Stimulated activated CD4-positive, alpha-beta T cell treated with anti-CD3 and anti-CD28 coated beads, Interleukin-15, amount 100 ng/mL, for 48 hours (primary cell): ENCODE measurements around the gene BCL2L12.

ENCODE experiments used
- DNase-seq, 2 donors: peaks; one replicate each; pipeline ENCODE4 v3.0.0-alpha.2; 2020; ENCODE audit warnings: low read depth in 2 of 2

The BCL2L12 gene

GRCh38 chr19:49684983-49685553 is 19.3 kb downstream of the BCL2L12 start:
- DNase-seq: no peak

- no peak for DNase-seq
Observed at GRCh38 chr19:49685845-49686332, 20.2 kb downstream of the BCL2L12 start.

GRCh38 chr19:49686503-49687088 is 20.9 kb downstream of the BCL2L12 start:
- no peak for DNase-seq

- no peak for DNase-seq
Observed at GRCh38 chr19:49687150-49687549, 21.4 kb downstream of the BCL2L12 start.

- no peak for DNase-seq
Observed at GRCh38 chr19:49687566-49688316, 22.0 kb downstream of the BCL2L12 start.

- DNase-seq: no peak
Observed at GRCh38 chr19:49688531-49689132, 22.9 kb downstream of the BCL2L12 start.

GRCh38 chr19:49689133-49690078 is 23.7 kb downstream of the BCL2L12 start, which contains the start of gene ADM5:
Gene ADM5 (plus strand): TSS chr19:49689594. CDS start chr19:49689838, 244 bp downstream.
- peak in 1 of 2 donors; percentile 26 for DNase-seq

GRCh38 chr19:49690079-49690655 is 24.4 kb downstream of the BCL2L12 start:
- no peak for DNase-seq

- peak; percentile 55 for DNase-seq
Observed at GRCh38 chr19:49690656-49691242, 25.0 kb downstream of the BCL2L12 start, which contains the start of gene CPT1C. Gene CPT1C (plus strand): TSS chr19:49691116. CDS start chr19:49692253, 1,137 bp downstream.

- no peak for DNase-seq
Observed at GRCh38 chr19:49691243-49692146, 25.8 kb downstream of the BCL2L12 start.

- no peak for DNase-seq
Observed at GRCh38 chr19:49692147-49692506, 26.4 kb downstream of the BCL2L12 start.

GRCh38 chr19:49696115-49696514 is 30.4 kb downstream of the BCL2L12 start:
- DNase-seq: no peak

- DNase-seq: no peak
Observed at GRCh38 chr19:49696865-49697264, 31.1 kb downstream of the BCL2L12 start.

GRCh38 chr19:49699364-49699763 is 33.6 kb downstream of the BCL2L12 start:
- DNase-seq: no peak

GRCh38 chr19:49700563-49700962 is 34.8 kb downstream of the BCL2L12 start:
- DNase-seq: no peak

- DNase-seq: no peak
Observed at GRCh38 chr19:49701271-49701786, 35.6 kb downstream of the BCL2L12 start.

- no peak for DNase-seq
Observed at GRCh38 chr19:49704888-49705642, 39.3 kb downstream of the BCL2L12 start.

GRCh38 chr19:49705919-49706318 is 40.2 kb downstream of the BCL2L12 start:
- DNase-seq: no peak
